ENCODE results near the gene CTDSPL. TPM values are rescaled to one million over a fixed set of nuclear protein-coding genes. Genes with fewer than 3 reads are reported as not detected.
A peak's percentile ranks its signal among the peaks of the same experiment; 100 is the strongest.

CTDSPL gene
- total and polyA plus RNA-seq, 4 donors: 8.4 to 17.2 (median 14.2) TPM

DNA sequence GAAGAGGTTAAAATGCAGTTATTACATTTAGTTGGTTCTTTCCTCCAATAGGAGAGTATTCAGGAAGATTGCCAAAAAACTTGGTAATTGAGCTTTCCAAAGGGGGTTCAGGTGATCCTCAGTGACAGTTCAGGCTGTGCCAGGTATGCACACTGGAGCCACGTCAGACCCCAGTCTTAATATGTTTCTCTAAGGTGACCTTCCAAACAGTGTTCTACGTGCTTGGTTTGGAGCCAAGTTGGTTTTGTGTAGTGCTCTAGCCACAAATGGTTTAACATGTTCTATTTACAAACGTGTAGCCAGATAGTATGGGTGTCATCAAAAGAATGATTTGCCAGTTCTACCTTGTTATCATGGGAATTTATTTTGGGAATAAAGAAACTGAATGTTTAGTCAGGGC lies 21.0 kb downstream of the CTDSPL start:
- H3K27ac ChIP-seq (ENCODE audit: low read depth in 1 of 2, low read length in 2 of 2): no peak overlapping the region
- no peak overlapping the region for H3K9ac ChIP-seq (ENCODE audit: low read depth in 1 of 2, low read length in 2 of 2)
- no peaks in the 10 kb centered on the region for H3K27me3 ChIP-seq (ENCODE audit: control insufficient read depth in 4 of 4, insufficient read depth in 4 of 4, low read length in 3 of 4)
- TF ChIP-seq FOXA1 (IDR thresholded peaks at IDR 0.05) (no peak), GABPA (IDR thresholded peaks at IDR 0.05 in 1 of 2, conservative IDR thresholded peaks at IDR 0.05 in 1 of 2) (no peak), TAF1 (conservative IDR thresholded peaks at IDR 0.05) (no peak), SP1 (IDR thresholded peaks at IDR 0.05) (no peak), RXRA (IDR thresholded peaks at IDR 0.05) (no peak), HNF4A (conservative IDR thresholded peaks at IDR 0.05) (no peak), FOXA2 (IDR thresholded peaks at IDR 0.05) (no peak), JUND (IDR thresholded peaks at IDR 0.05) (no peak), YY1 (IDR thresholded peaks at IDR 0.05) (no peak)
- TF ChIP-seq, protein P1, sequence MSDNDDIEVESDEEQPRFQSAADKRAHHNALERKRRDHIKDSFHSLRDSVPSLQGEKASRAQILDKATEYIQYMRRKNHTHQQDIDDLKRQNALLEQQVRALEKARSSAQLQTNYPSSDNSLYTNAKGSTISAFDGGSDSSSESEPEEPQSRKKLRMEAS (IDR thresholded peaks at IDR 0.05): no peak
- TF ChIP-seq, protein P2, sequence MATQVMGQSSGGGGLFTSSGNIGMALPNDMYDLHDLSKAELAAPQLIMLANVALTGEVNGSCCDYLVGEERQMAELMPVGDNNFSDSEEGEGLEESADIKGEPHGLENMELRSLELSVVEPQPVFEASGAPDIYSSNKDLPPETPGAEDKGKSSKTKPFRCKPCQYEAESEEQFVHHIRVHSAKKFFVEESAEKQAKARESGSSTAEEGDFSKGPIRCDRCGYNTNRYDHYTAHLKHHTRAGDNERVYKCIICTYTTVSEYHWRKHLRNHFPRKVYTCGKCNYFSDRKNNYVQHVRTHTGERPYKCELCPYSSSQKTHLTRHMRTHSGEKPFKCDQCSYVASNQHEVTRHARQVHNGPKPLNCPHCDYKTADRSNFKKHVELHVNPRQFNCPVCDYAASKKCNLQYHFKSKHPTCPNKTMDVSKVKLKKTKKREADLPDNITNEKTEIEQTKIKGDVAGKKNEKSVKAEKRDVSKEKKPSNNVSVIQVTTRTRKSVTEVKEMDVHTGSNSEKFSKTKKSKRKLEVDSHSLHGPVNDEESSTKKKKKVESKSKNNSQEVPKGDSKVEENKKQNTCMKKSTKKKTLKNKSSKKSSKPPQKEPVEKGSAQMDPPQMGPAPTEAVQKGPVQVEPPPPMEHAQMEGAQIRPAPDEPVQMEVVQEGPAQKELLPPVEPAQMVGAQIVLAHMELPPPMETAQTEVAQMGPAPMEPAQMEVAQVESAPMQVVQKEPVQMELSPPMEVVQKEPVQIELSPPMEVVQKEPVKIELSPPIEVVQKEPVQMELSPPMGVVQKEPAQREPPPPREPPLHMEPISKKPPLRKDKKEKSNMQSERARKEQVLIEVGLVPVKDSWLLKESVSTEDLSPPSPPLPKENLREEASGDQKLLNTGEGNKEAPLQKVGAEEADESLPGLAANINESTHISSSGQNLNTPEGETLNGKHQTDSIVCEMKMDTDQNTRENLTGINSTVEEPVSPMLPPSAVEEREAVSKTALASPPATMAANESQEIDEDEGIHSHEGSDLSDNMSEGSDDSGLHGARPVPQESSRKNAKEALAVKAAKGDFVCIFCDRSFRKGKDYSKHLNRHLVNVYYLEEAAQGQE (IDR thresholded peaks at IDR 0.05): no peak
- TF ChIP-seq, protein P3, sequence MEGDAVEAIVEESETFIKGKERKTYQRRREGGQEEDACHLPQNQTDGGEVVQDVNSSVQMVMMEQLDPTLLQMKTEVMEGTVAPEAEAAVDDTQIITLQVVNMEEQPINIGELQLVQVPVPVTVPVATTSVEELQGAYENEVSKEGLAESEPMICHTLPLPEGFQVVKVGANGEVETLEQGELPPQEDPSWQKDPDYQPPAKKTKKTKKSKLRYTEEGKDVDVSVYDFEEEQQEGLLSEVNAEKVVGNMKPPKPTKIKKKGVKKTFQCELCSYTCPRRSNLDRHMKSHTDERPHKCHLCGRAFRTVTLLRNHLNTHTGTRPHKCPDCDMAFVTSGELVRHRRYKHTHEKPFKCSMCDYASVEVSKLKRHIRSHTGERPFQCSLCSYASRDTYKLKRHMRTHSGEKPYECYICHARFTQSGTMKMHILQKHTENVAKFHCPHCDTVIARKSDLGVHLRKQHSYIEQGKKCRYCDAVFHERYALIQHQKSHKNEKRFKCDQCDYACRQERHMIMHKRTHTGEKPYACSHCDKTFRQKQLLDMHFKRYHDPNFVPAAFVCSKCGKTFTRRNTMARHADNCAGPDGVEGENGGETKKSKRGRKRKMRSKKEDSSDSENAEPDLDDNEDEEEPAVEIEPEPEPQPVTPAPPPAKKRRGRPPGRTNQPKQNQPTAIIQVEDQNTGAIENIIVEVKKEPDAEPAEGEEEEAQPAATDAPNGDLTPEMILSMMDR (IDR thresholded peaks at IDR 0.05; ENCODE audit: low read depth, low read length, missing input control): no peak
- TF ChIP-seq, protein P4, sequence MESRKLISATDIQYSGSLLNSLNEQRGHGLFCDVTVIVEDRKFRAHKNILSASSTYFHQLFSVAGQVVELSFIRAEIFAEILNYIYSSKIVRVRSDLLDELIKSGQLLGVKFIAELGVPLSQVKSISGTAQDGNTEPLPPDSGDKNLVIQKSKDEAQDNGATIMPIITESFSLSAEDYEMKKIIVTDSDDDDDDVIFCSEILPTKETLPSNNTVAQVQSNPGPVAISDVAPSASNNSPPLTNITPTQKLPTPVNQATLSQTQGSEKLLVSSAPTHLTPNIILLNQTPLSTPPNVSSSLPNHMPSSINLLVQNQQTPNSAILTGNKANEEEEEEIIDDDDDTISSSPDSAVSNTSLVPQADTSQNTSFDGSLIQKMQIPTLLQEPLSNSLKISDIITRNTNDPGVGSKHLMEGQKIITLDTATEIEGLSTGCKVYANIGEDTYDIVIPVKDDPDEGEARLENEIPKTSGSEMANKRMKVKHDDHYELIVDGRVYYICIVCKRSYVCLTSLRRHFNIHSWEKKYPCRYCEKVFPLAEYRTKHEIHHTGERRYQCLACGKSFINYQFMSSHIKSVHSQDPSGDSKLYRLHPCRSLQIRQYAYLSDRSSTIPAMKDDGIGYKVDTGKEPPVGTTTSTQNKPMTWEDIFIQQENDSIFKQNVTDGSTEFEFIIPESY (IDR thresholded peaks at IDR 0.05): no peak
- WGBS: 43% methylated on average over 3 of the region's 3 CpGs
- H3K4me1 ChIP-seq (ENCODE audit: control insufficient read depth in 4 of 4, insufficient read depth in 4 of 4, low read length in 3 of 4): peaks cover 8 to 26% (median 22%) of the 10 kb centered on the region in 4 donors
- no peaks in the 10 kb centered on the region for H3K36me3 ChIP-seq (ENCODE audit: control insufficient read depth in 4 of 4, insufficient read depth in 3 of 4, low read depth in 1 of 4, low read length in 3 of 4)
- no peak overlapping the region for H3K4me3 ChIP-seq (ENCODE audit: low read depth in 1 of 3, low read length in 3 of 3)
- no peaks in the 10 kb centered on the region for H3K9me3 ChIP-seq (ENCODE audit: control insufficient read depth in 4 of 4, low read length in 3 of 4)
- DNase-seq (ENCODE audit: low spot score): no peak

DNA sequence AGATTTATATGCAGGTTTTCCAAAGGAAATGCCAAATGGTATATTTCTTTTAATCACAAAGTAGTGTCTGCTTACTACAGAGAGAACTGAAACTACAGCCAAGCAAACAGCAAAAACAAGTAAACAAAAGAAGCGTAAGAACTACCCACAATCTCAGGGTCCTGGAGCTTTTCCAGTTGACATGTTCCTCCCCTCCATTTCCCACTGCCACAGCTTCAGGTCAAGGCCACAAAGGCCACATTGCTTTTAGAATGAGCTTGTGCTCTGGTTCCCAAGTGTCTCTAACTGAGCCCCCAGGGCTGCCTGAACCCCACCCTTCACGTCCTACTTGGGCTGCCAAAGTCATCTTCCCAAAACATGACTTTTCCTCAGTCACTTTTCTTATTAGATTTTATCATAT lies 24.1 kb downstream of the CTDSPL start:
- Histone ChIP-seq H3K9me3 (ENCODE audit: control insufficient read depth in 4 of 4, low read length in 3 of 4) (no peaks in the 10 kb centered on the region), H3K36me3 (ENCODE audit: control insufficient read depth in 4 of 4, insufficient read depth in 3 of 4, low read depth in 1 of 4, low read length in 3 of 4) (no peaks in the 10 kb centered on the region), H3K4me3 (ENCODE audit: low read depth in 1 of 3, low read length in 3 of 3) (no peak overlapping the region), H3K9ac (ENCODE audit: low read depth in 1 of 2, low read length in 2 of 2) (no peak overlapping the region), H3K27me3 (ENCODE audit: control insufficient read depth in 4 of 4, insufficient read depth in 4 of 4, low read length in 3 of 4) (no peaks in the 10 kb centered on the region), H3K27ac (ENCODE audit: low read depth in 1 of 2, low read length in 2 of 2) (peak overlapping the region in 1 of 2 donors; percentile 25), H3K4me1 (ENCODE audit: control insufficient read depth in 4 of 4, insufficient read depth in 4 of 4, low read length in 3 of 4) (peaks cover 8 to 26% (median 24%) of the 10 kb centered on the region in 4 donors)
- no peak for DNase-seq (ENCODE audit: low spot score)
- WGBS: 43% methylated on average over 2 of the region's 2 CpGs
- TF ChIP-seq FOXA1 (IDR thresholded peaks at IDR 0.05) (no peak), EGR1 (IDR thresholded peaks at IDR 0.05; ENCODE audit: low read depth in 2 of 2) (no peak), HNF4G (IDR thresholded peaks at IDR 0.05) (no peak), NR2F2 (IDR thresholded peaks at IDR 0.05) (peak; percentile 68), SP1 (IDR thresholded peaks at IDR 0.05) (no peak), RAD21 (IDR thresholded peaks at IDR 0.05) (no peak), YY1 (IDR thresholded peaks at IDR 0.05) (no peak), RXRA (IDR thresholded peaks at IDR 0.05) (peak in 1 of 2 donors; percentile 19), FOXA2 (IDR thresholded peaks at IDR 0.05) (no peak)
